ENCODE results near the gene MBOAT1.

MBOAT1 gene

GRCh38 chr6:20233007-20233730 is 20.9 kb upstream of the MBOAT1 start:
- no peak for DNase-seq

DNA sequence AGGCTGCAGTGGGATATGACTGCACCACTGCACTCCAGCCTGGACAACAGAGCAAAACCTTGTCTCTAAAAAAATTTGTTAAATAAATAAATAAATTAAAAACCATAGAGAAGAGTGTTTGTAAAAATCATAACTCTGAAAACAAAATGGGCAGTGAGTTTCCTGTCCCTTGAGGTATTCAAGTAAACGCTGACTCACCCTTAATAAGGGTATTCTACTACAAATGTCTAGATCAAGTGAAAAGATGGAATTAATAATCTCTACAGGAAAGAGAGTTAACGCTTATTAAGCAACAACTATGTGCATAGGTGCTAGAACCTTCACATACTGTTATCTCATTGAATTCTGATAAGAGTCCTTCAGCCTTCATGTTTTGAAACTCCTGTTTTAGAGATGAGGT is 19.9 kb upstream of the MBOAT1 start:
- DNase-seq = no peak

DNA sequence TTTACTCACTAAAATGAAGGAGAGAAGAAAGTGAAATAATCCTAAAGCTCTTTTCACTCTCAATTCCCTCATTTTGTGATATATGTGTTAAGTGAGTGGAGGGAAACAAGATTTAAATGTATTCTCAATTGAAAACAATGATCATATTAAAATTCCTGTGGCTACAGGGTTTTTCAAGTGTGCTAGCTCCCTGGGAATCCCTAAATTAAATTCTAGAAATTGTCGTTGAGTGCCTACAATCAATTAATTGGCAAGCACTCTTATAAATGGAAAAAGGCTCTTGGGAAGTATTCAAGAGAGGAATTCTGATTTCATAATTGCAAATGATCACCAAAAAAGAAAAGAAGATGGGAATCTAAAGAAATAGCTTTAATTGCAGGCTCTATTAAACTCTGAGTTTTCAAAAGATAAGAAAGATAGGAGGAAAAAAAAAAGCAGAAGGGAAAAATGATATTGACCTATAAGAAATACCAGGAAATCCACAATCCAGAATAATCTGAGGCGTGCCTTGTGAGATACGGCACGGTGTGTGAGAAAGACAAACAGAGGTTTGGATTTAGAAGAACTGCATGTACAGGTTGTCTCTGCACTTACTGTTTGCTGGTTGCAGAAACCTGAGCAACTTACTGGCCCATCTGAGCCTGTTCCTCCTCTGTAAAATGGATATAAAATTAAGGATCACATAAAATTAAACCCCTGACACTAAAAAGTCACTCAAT is 18.3 kb upstream of the MBOAT1 start:
- no peak for DNase-seq

DNA sequence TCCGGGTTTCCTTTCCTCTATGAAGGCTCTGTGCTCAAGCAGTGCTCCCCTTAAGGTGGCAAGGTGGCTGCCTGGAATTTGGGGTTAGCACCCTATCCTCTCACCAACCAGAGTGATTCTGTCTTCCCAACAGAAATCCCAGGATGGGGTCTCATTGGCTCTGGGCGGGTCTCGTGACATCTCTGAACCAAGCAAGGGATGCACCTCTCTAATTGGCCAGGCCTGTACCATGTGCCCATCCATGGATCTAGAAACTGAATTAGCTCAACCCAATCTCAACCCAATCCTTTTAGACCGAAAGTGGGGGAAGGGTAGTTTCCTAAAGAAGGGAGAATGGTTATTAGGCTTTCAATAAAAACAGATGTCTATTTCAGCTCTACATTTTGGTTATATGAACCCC is 17.6 kb upstream of the MBOAT1 start:
- DNase-seq = no peak

DNA sequence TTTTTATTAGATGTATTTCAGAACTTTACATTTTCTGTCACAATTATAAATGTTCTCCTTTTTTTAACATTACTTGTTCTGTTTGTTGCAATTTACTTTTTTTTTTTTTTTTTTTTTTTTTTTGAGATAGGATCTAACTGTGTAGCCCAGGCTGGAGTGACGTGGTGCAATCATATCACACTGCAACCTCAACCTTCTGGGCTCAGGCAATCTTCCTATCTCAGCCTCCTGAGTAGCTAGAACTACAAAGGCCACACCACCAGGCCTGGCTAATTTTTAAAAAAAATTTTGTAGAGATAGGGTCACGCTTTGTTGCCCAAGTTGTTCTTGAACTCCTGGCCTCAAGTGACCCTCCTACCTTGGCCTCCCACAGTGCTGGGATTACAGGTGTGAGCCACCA is 15.1 kb upstream of the MBOAT1 start:
- no peak for DNase-seq

DNA sequence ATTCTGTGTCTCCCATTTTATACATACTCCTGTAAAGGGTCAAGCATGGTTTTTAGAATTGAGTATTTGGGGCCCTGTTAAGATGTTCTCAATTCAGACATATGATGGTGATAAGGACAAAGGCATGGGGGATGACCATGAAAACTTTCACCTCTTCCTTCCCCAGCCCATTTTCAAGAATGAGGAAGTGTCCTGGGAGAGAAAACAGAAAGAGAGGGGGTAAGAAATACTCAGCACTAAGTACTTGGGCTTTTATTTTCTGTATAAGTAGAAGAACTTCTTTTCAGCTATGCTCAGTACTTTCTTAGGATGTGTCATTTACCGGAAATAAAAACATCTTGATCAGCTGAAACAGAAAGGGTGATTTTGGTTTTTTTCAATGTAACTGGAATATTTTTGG is 10.9 kb upstream of the MBOAT1 start:
- DNase-seq = no peak

- DNase-seq = no peak
Measured at GRCh38 chr6:20221421-20221820, 9.2 kb upstream of the MBOAT1 start.

DNA sequence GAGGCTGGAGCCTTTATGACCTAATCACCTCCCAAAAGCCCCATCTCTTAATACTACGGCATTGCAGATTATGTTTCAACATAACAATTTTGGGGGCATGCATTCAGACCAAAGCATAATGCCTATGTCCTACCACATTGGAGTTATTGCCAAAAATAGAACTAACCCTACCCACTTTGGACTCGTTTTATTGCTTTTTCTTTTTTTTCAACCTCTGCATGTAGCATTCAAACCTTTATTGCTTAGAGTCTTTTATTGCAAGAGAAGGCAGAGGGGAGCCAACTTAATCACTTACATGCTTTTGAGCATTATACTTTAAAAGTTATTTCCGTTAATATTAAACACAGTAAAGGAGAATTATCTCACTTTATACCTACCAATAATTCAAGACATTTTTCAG is 8.1 kb upstream of the MBOAT1 start:
- no peak for DNase-seq

GRCh38 chr6:20217891-20218290 is 5.6 kb upstream of the MBOAT1 start:
- DNase-seq = no peak

- no peak for DNase-seq
Measured at GRCh38 chr6:20217324-20217855, 5.1 kb upstream of the MBOAT1 start.

DNA sequence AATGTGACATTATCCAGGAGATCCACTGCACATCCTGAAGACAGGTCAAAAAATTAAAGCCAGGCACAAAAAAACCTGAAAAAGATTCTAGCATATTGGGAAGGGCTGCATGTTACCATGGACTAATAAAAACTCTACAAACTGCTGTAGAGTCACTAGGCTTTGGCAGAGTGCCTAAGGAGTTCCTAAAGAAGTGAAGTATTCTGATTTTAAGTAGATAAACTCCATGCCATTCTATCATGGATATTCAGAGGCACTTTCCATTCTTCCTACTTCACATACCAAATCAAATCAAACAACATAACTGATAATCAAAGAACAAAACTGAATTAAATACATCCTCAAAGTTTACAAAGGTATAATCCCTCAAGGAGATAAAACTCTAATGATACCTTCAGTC is 3.0 kb upstream of the MBOAT1 start:
- no peak for DNase-seq

DNA sequence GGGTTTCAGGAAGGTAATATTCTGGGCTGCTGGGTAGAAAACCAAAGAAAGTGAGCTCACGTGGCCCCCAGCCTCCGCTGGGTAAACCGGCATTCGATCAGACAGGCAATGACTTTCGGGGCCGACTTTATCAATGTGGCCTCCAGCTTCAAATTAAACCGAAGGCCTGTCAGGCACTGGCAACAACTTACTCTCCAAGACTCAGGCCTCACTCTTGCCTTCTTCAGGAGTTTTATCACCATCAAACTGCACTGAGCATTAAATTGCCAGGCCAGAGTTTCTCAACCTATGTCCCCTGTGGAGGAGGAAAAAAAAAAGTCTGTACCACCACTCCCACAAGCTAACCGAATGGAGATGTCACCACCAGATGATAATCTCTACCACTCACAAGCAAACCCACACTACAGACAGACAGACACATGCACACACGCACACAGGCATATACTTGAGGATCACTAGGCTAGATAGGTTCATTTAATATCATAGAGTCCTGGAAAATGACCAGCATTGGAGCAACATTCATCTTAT is 1.1 kb upstream of the MBOAT1 start:
- no peak for DNase-seq

DNA sequence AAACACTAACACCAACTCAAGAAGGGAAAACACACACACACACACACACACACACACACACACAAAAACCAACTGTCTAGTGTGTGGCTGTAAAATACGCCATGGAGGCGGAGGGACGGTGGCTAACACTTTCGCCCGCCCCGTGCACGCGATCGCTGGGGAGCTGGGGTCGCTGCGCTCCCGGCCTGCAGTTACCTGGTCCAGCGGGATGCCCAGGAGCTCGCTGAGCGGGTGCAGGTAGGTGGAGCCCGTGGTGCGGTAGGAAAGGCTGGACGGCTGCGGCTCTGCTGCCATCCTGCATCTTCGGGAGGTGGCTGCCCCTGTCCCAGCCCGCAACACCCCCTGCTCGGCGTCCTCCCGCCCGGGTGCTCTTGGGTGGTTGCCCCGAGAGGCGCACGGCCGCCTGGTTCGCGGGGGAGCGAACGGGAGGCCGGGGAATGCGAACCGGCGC is 303 bp downstream of the MBOAT1 start:
- peak; percentile 27 for DNase-seq

DNA sequence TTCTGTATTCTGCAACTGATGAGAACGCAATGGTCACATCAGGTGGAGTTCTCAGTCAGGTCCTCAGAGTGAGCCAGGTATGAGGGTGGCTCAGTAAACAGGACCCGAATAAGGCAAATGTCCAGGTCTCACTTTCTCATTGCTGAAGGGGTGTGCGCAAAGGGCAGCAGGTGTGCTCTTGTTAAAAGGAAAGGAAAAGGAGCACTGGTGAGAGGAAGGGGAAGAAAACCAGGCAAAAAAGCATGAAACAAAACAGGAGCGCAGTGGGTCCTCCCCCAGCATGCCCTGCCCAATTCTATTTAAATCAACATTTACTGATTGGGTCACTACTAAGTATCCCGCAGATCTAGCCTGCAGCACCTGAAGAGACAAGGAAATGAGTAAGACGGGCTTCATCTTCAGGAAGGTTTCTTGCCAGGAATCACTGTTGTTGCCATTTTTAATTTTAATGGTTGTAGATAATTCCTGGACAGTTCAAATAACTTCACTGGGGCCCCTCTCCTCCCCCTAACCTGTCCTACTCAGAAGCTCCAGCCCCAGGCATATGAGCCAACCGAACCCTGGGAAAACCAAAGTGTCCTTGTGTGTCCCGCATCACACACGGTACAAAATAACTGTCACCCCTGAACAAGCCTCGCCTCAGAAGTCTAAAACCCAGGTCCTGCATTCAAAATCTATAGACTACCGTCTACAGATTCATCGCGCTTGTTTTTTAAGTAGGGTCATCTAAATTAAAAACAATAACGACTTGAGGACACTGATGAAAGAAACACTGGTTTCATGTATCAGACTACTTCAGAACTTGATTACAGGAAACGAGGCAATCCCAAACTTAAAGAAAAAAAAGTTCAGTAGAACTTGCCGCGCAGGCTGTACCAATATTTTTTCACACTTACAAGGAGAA is 980 bp downstream of the MBOAT1 start:
- no peak for DNase-seq

GRCh38 chr6:20210158-20210557 is 2.1 kb downstream of the MBOAT1 start:
- DNase-seq = no peak

DNA sequence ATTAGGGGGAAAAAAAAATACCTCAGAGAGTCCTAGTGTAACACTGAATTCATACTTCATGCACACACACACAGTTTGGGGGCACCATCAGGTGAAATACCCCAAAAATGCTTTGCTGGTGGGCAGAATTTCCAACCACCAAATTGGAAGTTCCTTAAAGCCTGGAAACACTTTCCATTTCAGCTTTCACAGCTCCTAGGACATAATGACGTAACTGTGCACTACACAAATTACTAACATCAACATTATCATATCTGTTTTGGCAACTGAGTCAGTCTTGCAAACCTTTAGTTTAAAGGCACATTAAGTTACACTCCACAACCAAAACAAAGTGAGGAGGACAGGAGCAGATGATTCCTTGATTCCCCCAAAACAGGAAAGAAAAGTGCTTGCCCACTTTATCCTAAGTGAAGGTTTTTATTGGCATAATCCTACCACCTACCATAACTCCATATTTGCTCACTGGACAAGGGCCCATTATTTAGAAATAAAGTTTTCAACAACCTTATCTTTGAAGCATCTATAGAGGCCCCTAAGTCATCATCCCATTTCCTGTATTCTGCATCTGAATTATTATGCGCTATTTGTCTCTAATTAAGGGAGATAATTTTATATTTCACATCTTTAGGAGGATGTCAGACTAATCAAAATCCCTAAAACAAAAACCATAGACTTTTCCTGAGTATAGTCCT is 3.4 kb downstream of the MBOAT1 start:
- no peak for DNase-seq

DNA sequence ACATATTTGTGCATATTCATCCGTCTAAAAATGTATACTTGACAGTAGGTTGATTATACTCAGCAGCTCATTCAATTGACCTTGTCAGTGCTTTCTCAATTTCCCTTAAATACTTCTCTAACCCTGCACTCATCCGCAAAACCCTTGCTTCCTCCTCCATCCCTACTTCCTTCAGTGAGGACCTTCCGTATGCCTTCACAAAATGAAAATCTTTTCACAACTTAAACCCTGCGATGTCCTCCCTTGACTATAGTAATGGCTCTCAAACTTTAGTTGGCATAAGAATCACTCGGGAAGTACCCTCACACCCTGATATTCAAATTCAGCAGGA is 5.2 kb downstream of the MBOAT1 start:
- DNase-seq = no peak

GRCh38 chr6:20205722-20206161 is 6.5 kb downstream of the MBOAT1 start:
- no peak for DNase-seq

GRCh38 chr6:20204512-20204894 is 7.8 kb downstream of the MBOAT1 start:
- no peak for DNase-seq

DNA sequence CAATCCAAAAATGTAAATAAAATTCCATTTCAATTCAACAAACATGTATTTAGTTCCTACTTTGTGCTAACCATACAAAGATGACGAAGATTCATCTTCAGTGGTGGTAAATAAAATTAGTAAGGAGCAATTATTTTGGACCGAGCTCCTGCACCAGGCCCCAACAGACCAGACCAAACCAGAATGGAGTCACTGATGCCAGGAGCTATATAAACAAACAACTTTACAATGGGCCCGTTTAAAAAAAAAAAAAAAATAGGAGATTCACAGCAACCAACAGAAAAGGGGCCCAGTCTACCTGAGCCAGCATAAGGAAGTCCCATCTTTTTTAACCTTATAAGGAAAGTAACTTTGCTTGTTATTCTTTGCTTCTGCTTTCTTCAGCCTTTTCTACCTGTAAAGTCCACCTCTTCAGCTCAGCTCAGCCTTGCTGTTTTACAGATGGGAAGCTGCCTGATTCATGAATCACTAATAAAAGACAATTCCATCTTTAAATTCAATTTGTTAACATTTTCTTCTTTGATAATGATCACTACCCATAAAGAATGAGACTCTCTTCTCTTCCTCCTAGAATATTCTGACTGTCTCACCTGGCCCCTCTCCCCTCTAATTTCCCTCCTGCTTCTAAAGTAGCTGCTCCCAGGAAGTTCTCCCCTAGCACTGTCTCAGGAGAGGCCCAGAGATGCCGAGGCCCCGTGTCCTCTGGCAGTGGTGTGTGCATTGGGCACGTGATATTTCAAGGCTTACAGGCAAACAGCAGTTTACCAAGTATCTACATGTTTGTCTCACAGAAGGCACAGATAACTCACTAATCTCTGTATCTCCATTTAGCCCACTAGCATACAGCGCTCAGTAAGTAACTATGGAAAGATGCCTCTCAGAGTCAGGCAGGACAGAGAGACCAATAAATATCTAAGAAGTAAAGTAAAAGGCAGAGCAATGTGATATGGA is 8.4 kb downstream of the MBOAT1 start:
- DNase-seq = no peak

- DNase-seq = no peak
Measured at GRCh38 chr6:20202699-20203302, 9.5 kb downstream of the MBOAT1 start.

Data from 8988T (cell line).